ENCODE data around the gene CDK8. TPM values are rescaled to one million over a fixed set of nuclear protein-coding genes. Genes with fewer than 3 reads are reported as not detected.

CDK8 gene
- total and polyA plus RNA-seq, 4 donors: 17.2 to 43.0 (median 37.0) TPM

DNA sequence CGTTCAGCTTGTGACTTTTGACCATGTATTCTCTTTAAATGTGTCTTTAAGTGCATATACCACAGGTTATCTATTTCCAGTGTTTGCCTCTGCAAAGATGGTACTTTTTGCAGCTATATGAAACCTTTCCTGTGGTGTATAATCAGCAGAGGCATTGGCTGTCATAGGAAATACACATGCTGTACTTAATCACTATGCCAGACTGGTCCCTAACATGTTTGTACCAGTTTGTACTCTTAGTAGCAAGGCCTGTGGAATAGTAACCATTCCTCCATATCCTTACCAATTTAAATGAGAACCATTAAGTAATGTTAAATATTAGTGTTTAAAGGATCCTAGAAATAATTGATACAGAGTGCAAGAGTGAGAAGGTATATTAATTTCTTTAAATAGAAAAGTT, 69.8 kb downstream of the CDK8 start:
- Histone ChIP-seq H3K27me3 (ENCODE audit: control insufficient read depth, insufficient read depth, low read length) (no peaks in the 10 kb centered on the region), H3K36me3 (ENCODE audit: control insufficient read depth, insufficient read depth, low read length) (no peaks in the 10 kb centered on the region), H3K9me3 (ENCODE audit: control insufficient read depth, insufficient read depth, low read length) (no peaks in the 10 kb centered on the region), H3K4me1 (ENCODE audit: control insufficient read depth, insufficient read depth, low read length) (no peaks in the 10 kb centered on the region), H3K4me3 (ENCODE audit: low read depth, low read length) (no peak overlapping the region), H3K27ac (ENCODE audit: low read depth, low read length) (no peak overlapping the region)
- no peak for DNase-seq (ENCODE audit: low read depth in 4 of 6, low spot score in 6 of 6)
- no CpG with 5 or more reads among the region's 1 CpG for WGBS (ENCODE audit: insufficient coverage)

DNA sequence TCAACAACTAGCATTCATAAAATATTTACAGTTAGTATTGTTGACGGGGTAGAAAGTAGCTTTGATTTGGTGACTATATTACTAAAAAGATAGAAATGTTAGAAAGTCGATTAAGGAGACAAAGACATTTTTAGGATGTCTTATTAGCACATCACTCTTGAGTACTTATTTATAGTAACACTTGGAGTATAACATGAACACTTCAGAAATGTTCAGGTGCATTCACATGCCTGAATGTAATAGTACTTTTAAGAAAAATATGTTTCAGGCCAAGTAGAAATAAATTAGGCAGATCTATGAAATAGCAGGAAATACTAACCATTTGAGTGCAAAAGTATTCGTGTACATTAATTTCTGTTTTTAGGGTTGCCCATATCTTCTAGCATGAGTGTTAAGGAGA, 70.4 kb downstream of the CDK8 start:
- Histone ChIP-seq H3K36me3 (ENCODE audit: control insufficient read depth, insufficient read depth, low read length) (no peaks in the 10 kb centered on the region), H3K4me3 (ENCODE audit: low read depth, low read length) (no peak overlapping the region), H3K9me3 (ENCODE audit: control insufficient read depth, insufficient read depth, low read length) (no peaks in the 10 kb centered on the region), H3K4me1 (ENCODE audit: control insufficient read depth, insufficient read depth, low read length) (no peaks in the 10 kb centered on the region), H3K27ac (ENCODE audit: low read depth, low read length) (no peak overlapping the region), H3K27me3 (ENCODE audit: control insufficient read depth, insufficient read depth, low read length) (no peaks in the 10 kb centered on the region)
- WGBS (ENCODE audit: insufficient coverage): 100% methylated on average over 1 of the region's 3 CpGs
- no peak for DNase-seq (ENCODE audit: low read depth in 4 of 6, low spot score in 6 of 6)

DNA sequence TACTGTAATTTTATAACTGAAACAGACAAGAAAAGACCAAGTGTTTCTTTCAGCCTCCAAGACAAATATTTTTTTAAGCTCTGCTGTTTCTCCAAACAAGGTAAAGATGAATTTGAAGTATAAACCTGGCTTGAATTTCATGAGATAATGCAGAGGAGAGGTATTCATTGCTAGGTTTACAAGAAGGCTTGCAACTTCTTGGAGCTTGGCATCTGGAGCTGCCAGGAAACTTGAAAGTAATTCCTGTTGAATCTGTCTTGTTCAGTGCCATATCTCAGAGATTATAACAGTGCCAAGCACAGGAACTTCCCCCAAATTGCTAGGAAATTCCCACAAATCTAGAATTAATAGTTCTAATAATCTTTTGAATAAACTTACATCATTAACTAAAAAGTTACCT, 70.9 kb downstream of the CDK8 start:
- Histone ChIP-seq H3K27ac (ENCODE audit: low read depth, low read length) (no peak overlapping the region), H3K36me3 (ENCODE audit: control insufficient read depth, insufficient read depth, low read length) (no peaks in the 10 kb centered on the region), H3K9me3 (ENCODE audit: control insufficient read depth, insufficient read depth, low read length) (no peaks in the 10 kb centered on the region), H3K27me3 (ENCODE audit: control insufficient read depth, insufficient read depth, low read length) (no peaks in the 10 kb centered on the region), H3K4me3 (ENCODE audit: low read depth, low read length) (no peak overlapping the region), H3K4me1 (ENCODE audit: control insufficient read depth, insufficient read depth, low read length) (no peaks in the 10 kb centered on the region)
- no peak for DNase-seq (ENCODE audit: low read depth in 4 of 6, low spot score in 6 of 6)

DNA sequence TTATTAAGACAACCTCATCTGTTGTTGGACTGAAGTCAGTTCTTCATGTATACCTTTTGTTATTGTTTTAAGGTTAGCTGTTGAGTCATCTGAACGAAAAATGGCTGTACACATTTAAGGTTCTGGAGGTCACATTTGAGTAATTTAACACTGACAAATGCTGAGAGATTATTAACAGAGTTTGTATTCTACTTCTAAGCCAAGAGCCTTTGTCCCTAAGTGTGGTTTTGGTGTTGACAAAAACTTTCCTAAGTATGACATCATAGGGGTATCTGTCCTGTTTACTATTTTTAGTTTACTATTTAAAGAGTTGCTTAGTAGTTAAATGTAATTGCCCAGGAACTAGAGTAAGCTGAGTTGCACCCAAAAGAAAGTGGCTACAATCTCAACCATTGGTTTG, 71.9 kb downstream of the CDK8 start:
- Histone ChIP-seq H3K36me3 (ENCODE audit: control insufficient read depth, insufficient read depth, low read length) (no peaks in the 10 kb centered on the region), H3K4me3 (ENCODE audit: low read depth, low read length) (no peak overlapping the region), H3K27ac (ENCODE audit: low read depth, low read length) (no peak overlapping the region), H3K9me3 (ENCODE audit: control insufficient read depth, insufficient read depth, low read length) (no peaks in the 10 kb centered on the region), H3K27me3 (ENCODE audit: control insufficient read depth, insufficient read depth, low read length) (no peaks in the 10 kb centered on the region), H3K4me1 (ENCODE audit: control insufficient read depth, insufficient read depth, low read length) (no peaks in the 10 kb centered on the region)
- no peak for DNase-seq (ENCODE audit: low read depth in 4 of 6, low spot score in 6 of 6)
- WGBS (ENCODE audit: insufficient coverage): 100% methylated on average over 1 of the region's 1 CpG

DNA sequence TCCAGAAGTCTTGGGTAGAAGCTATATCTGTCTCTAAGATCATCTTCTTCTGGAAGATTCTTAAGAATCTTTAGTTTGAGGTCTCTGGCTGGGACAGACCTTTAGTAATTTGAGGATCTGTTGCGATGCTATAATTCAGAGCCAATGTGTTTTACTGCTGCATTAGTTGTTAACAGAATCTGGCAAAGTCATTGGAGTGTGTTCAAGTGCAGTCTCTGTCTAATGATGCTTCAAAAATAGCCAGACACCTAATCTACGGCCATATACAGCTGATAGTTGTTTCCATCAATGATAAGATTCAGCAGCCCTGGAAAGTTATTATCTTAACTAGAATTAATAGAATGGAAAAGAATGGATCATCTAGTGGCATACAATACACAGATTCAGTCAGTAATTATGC, 72.6 kb downstream of the CDK8 start:
- no peak overlapping the region for H3K4me3 ChIP-seq (ENCODE audit: low read depth, low read length)
- WGBS (ENCODE audit: insufficient coverage): 100% methylated on average over 1 of the region's 2 CpGs
- no peaks in the 10 kb centered on the region for H3K27me3 ChIP-seq (ENCODE audit: control insufficient read depth, insufficient read depth, low read length)
- H3K27ac ChIP-seq (ENCODE audit: low read depth, low read length): no peak overlapping the region
- DNase-seq (ENCODE audit: low read depth in 4 of 6, low spot score in 6 of 6): peak in 1 of 6 donors; percentile 6
- no peaks in the 10 kb centered on the region for H3K4me1 ChIP-seq (ENCODE audit: control insufficient read depth, insufficient read depth, low read length)
- no peaks in the 10 kb centered on the region for H3K9me3 ChIP-seq (ENCODE audit: control insufficient read depth, insufficient read depth, low read length)
- no peaks in the 10 kb centered on the region for H3K36me3 ChIP-seq (ENCODE audit: control insufficient read depth, insufficient read depth, low read length)

DNA sequence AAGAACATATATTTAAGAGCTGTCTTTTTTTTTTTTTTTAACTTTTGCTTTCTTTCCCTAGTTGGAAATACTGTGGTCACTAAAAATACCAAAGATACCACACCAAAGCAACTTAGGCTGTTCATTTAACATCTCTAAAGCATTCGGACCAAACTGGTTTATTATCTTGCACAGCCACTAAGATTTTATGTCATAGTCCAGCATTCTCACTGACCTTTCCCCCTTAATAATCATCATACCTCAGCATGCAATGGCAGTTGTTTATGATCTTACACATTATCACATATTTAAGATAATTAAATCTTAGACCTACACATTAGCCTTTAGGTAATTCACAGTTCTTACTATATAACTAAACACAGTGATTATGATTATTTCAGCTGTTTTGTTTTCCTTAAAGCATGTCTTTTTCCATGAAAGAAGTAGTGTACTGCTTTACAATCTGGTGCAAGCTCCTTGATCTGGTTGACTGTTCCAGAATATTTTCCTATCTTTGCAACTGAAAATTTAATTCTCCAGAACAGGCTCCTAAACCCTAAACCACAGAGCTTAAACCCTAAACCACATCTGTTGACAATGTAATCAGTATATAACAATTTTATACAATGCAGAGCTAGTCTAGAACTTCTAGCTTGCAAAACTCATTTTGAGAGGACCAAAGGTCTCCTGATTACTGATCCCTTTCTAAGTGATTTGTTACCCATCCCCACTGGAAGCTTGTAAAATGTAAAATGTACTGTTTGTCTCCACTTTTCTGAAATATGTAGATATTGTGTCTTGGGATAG, 74.2 kb downstream of the CDK8 start:
- Histone ChIP-seq H3K36me3 (ENCODE audit: control insufficient read depth, insufficient read depth, low read length) (no peaks in the 10 kb centered on the region), H3K9me3 (ENCODE audit: control insufficient read depth, insufficient read depth, low read length) (no peaks in the 10 kb centered on the region), H3K27me3 (ENCODE audit: control insufficient read depth, insufficient read depth, low read length) (no peaks in the 10 kb centered on the region), H3K27ac (ENCODE audit: low read depth, low read length) (no peak overlapping the region), H3K4me1 (ENCODE audit: control insufficient read depth, insufficient read depth, low read length) (no peaks in the 10 kb centered on the region), H3K4me3 (ENCODE audit: low read depth, low read length) (no peak overlapping the region)
- 67% methylated on average over 1 of the region's 1 CpG for WGBS (ENCODE audit: insufficient coverage)
- DNase-seq (ENCODE audit: low read depth in 4 of 6, low spot score in 6 of 6): no peak

DNA sequence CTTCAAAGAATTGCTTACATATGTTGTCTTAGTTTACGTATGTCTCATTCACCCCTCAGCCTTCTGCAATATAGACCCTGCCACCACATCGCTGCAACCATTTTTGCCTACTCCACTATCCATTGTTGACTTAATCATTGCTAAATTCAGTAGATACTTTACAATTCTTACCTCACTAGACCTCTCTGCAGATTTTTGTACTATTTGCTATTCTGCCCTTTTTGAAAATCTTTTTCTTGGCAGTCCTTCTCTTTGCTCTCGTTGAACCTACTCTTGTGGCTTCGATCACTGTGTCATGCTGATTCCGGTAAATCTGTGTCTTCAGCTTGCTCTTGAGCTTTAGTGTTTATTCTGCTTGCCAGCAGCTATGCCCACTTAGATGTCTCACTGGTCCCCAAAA, 81.2 kb downstream of the CDK8 start:
- WGBS (ENCODE audit: insufficient coverage): 86% methylated on average over 5 of the region's 5 CpGs
- H3K4me1 ChIP-seq (ENCODE audit: control insufficient read depth, insufficient read depth, low read length): no peaks in the 10 kb centered on the region

DNA sequence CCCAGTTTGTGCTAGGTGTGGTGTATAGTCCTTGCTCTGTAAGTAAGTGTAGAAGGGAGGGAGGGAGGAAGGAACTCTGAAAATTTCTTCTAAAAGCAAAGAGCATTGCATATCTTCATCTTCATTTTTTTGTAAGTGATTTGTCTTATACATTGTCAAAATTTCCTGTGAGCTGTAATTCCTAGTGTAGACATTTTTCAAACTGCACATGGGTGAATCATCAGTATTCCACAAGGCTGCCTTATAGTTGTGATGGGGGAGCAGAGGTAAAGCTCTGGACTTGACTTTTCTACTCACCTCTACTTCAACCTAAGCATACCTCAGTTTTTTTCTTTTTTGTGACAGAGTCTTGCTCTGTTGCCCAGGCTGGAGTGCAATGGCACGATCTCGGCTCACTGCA, 86.9 kb downstream of the CDK8 start:
- Histone ChIP-seq H3K9me3 (ENCODE audit: control insufficient read depth, insufficient read depth, low read length) (no peaks in the 10 kb centered on the region), H3K4me1 (ENCODE audit: control insufficient read depth, insufficient read depth, low read length) (no peaks in the 10 kb centered on the region), H3K27ac (ENCODE audit: low read depth, low read length) (no peak overlapping the region), H3K27me3 (ENCODE audit: control insufficient read depth, insufficient read depth, low read length) (no peaks in the 10 kb centered on the region), H3K4me3 (ENCODE audit: low read depth, low read length) (no peak overlapping the region), H3K36me3 (ENCODE audit: control insufficient read depth, insufficient read depth, low read length) (no peaks in the 10 kb centered on the region)
- no CpG with 5 or more reads among the region's 2 CpGs for WGBS (ENCODE audit: insufficient coverage)
- no peak for DNase-seq (ENCODE audit: low read depth in 4 of 6, low spot score in 6 of 6)

More for the DNA sequence above, 81.2 kb downstream of the CDK8 start:
- no peaks in the 10 kb centered on the region for H3K27me3 ChIP-seq (ENCODE audit: control insufficient read depth, insufficient read depth, low read length)
- H3K9me3 ChIP-seq (ENCODE audit: control insufficient read depth, insufficient read depth, low read length): no peaks in the 10 kb centered on the region
- H3K36me3 ChIP-seq (ENCODE audit: control insufficient read depth, insufficient read depth, low read length): no peaks in the 10 kb centered on the region
- DNase-seq (ENCODE audit: low read depth in 4 of 6, low spot score in 6 of 6): peak in 1 of 6 donors; percentile 2
- H3K27ac ChIP-seq (ENCODE audit: low read depth, low read length): no peak overlapping the region
- no peak overlapping the region for H3K4me3 ChIP-seq (ENCODE audit: low read depth, low read length)

DNA sequence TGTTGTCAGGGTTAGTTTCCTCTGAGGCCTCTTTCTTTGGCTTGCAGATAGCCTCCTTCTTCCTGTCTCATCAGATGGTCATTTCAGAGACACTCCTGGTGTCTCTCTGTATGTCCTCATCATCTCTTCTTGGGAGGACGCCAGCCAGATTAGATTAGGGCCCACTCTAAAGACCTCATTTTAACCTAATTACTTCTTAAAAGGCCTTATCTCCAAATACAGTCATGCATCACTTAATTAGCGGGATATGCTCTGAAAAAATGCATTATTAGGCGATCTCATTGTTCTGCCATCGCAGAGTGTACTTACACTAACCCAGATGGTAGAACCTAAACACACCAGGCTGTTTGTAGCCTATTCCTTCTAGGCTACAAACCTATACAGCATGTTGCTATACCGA, 89.0 kb downstream of the CDK8 start:
- no peak overlapping the region for H3K4me3 ChIP-seq (ENCODE audit: low read depth, low read length)
- 100% methylated on average over 4 of the region's 5 CpGs for WGBS (ENCODE audit: insufficient coverage)
- H3K27me3 ChIP-seq (ENCODE audit: control insufficient read depth, insufficient read depth, low read length): no peaks in the 10 kb centered on the region
- H3K36me3 ChIP-seq (ENCODE audit: control insufficient read depth, insufficient read depth, low read length): no peaks in the 10 kb centered on the region
- no peak overlapping the region for H3K27ac ChIP-seq (ENCODE audit: low read depth, low read length)
- no peak for DNase-seq (ENCODE audit: low read depth in 4 of 6, low spot score in 6 of 6)
- no peaks in the 10 kb centered on the region for H3K9me3 ChIP-seq (ENCODE audit: control insufficient read depth, insufficient read depth, low read length)
- H3K4me1 ChIP-seq (ENCODE audit: control insufficient read depth, insufficient read depth, low read length): no peaks in the 10 kb centered on the region

DNA sequence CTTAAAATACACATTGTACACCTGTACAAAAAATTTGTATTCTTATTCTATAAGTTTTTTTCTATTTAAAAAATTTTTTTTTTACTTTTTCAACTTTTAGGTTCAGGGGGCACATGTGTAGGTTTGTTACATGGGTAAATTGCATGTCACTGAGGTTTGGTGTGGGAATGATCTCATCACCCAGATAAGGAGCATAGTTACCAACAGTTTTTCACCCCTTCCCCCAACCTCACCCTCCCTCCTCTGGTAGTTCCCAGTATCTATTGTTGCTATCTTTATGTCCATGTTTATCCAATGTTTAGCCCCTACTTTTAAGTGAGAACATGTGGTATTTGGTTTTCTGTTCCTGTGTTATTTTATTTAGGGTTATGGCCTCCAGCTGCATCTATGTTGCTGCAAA, 89.9 kb downstream of the CDK8 start:
- H3K27me3 ChIP-seq (ENCODE audit: control insufficient read depth, insufficient read depth, low read length): no peaks in the 10 kb centered on the region
- no peaks in the 10 kb centered on the region for H3K36me3 ChIP-seq (ENCODE audit: control insufficient read depth, insufficient read depth, low read length)
- DNase-seq (ENCODE audit: low read depth in 4 of 6, low spot score in 6 of 6): no peak
- H3K9me3 ChIP-seq (ENCODE audit: control insufficient read depth, insufficient read depth, low read length): no peaks in the 10 kb centered on the region
- no peak overlapping the region for H3K4me3 ChIP-seq (ENCODE audit: low read depth, low read length)
- no peaks in the 10 kb centered on the region for H3K4me1 ChIP-seq (ENCODE audit: control insufficient read depth, insufficient read depth, low read length)
- no peak overlapping the region for H3K27ac ChIP-seq (ENCODE audit: low read depth, low read length)
